Neural progenitor cell (in vitro differentiated cells): ENCODE data around the gene AHRR. TPM values are rescaled to one million over a fixed set of nuclear protein-coding genes. Genes with fewer than 3 reads are reported as not detected.
"Not testable (repeated sequence)": the region's sequence is repeated elsewhere in the genome, so short reads cannot be mapped to it uniquely, and the experiment has no call there.

Experiments used
- DNase-seq: peaks from one replicate; pipeline ENCODE4 v3.0.0-alpha.2; 2016; ENCODE audit warnings: low spot score
- H2AFZ ChIP-seq: fragments of 200-600 bp; sonication (generic); replicated peaks from 2 replicates; pipeline ENCODE4 v1.6.1; 2016; ENCODE audit warnings: antibody characterized with exemption
- H3F3A ChIP-seq: fragments of 200-600 bp; sonication (generic); 2 replicates; pipeline ENCODE4 v1.6.1; 2016; ENCODE audit warnings: antibody characterized with exemption, low read depth
- H3K27ac ChIP-seq: fragments of 200-600 bp; sonication (generic); 2 replicates; pipeline ENCODE4 v1.5.1; 2016; ENCODE audit warnings: mild to moderate bottlenecking
- H3K27me3 ChIP-seq: fragments of 200-600 bp; sonication (generic); 2 replicates; pipeline ENCODE4 v1.6.1; 2016; ENCODE audit warnings: mild to moderate bottlenecking, moderate library complexity
- H3K36me3 ChIP-seq: fragments of 200-600 bp; sonication (generic); 2 replicates; pipeline ENCODE4 v1.5.1; 2016
- H3K4me1 ChIP-seq: fragments of 200-600 bp; sonication (generic); 2 replicates; pipeline ENCODE4 v1.6.1; 2016; ENCODE audit warnings: mixed run types
- H3K4me2 ChIP-seq: fragments of 200-600 bp; sonication (generic); 2 replicates; pipeline ENCODE4 v1.6.1; 2016
- H3K4me3 ChIP-seq: fragments of 200-600 bp; sonication (generic); 2 replicates; pipeline ENCODE4 v1.5.1; 2016
- H3K79me2 ChIP-seq: fragments of 200-600 bp; sonication (generic); 2 replicates; pipeline ENCODE4 v1.6.1; 2016; ENCODE audit warnings: low read depth
- H3K9ac ChIP-seq: fragments of 200-600 bp; sonication (generic); 2 replicates; pipeline ENCODE4 v1.6.1; 2016
- H3K9me3 ChIP-seq: fragments of 200-600 bp; sonication (generic); 2 replicates; pipeline ENCODE4 v1.5.1; 2016; ENCODE audit warnings: low read depth
- H4K20me1 ChIP-seq: fragments of 200-600 bp; sonication (generic); 2 replicates; pipeline ENCODE4 v1.6.1; 2016; ENCODE audit warnings: low read depth
- H3K27ac Mint-ChIP-seq: 3 replicates; pipeline ENCODE4 v1.8.0; 2021; ENCODE audit warnings: mixed read lengths
- H3K27me3 Mint-ChIP-seq: 2 replicates; pipeline ENCODE4 v1.8.0; 2022; ENCODE audit warnings: low read depth, mild to moderate bottlenecking, inconsistent platforms, moderate library complexity, mixed read lengths; ENCODE audit not compliant: insufficient read depth
- H3K36me3 Mint-ChIP-seq: 3 replicates; pipeline ENCODE4 v1.8.0; 2021; ENCODE audit warnings: mixed read lengths
- H3K4me1 Mint-ChIP-seq: 3 replicates; pipeline ENCODE4 v1.8.0; 2021; ENCODE audit warnings: mixed read lengths
- H3K4me3 Mint-ChIP-seq: 3 replicates; pipeline ENCODE4 v1.8.0; 2021; ENCODE audit warnings: mild to moderate bottlenecking, moderate library complexity, mixed read lengths
- H3K9me3 Mint-ChIP-seq: 3 replicates; pipeline ENCODE4 v1.8.0; 2020; ENCODE audit warnings: mixed read lengths
- EZH2 ChIP-seq: fragments of 200-600 bp; sonication (generic); IDR thresholded peaks from 2 replicates; pipeline ENCODE4 v1.6.1; 2017; ENCODE audit warnings: antibody characterized with exemption, mild to moderate bottlenecking, moderate library complexity
- EZH2phosphoT487 ChIP-seq: fragments of 200-600 bp; sonication (generic); IDR thresholded peaks from 2 replicates; pipeline ENCODE4 v1.6.1; 2017; ENCODE audit warnings: antibody characterized with exemption
- total RNA-seq: library from RNA; depleted of rRNA; stranded (reverse); fragments of >200 nt; gene quantifications from 2 replicates; pipeline ENCODE4 v1.2.3, GENCODE V29; 2015; ENCODE audit warnings: low replicate concordance
- TF ChIP-seq, protein P1 (sequence below): fragments of 200-600 bp; sonication (generic); IDR thresholded peaks from 2 replicates; pipeline ENCODE4 v1.5.1; 2017; ENCODE audit warnings: antibody characterized with exemption, mild to moderate bottlenecking

AHRR gene
- total RNA-seq, 1 donor from 2014 or later, result 0.34 TPM

DNA sequence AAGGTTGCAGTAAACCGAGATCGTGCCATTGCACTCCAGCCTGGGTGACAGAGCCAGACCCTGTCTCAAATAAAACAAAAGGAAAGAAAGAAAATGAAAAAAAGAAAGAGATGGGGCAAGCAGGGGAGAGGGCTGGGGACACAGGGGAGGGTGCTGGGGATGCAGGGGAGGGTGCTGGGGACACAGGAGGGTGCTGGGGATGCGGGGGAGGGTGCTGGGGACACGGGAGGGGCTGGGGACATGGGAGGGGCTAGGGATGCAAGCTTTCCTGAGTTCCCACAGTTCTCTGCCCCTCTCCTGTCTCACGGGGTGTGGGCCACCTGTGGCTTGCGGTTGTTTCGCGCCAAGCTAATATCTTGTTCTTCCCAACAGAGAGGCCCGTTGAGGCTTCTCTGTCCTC lies 42.9 kb upstream of the AHRR start:
- TF ChIP-seq, protein P1, sequence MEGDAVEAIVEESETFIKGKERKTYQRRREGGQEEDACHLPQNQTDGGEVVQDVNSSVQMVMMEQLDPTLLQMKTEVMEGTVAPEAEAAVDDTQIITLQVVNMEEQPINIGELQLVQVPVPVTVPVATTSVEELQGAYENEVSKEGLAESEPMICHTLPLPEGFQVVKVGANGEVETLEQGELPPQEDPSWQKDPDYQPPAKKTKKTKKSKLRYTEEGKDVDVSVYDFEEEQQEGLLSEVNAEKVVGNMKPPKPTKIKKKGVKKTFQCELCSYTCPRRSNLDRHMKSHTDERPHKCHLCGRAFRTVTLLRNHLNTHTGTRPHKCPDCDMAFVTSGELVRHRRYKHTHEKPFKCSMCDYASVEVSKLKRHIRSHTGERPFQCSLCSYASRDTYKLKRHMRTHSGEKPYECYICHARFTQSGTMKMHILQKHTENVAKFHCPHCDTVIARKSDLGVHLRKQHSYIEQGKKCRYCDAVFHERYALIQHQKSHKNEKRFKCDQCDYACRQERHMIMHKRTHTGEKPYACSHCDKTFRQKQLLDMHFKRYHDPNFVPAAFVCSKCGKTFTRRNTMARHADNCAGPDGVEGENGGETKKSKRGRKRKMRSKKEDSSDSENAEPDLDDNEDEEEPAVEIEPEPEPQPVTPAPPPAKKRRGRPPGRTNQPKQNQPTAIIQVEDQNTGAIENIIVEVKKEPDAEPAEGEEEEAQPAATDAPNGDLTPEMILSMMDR, result no peak
- TF ChIP-seq EZH2, result no peak
- TF ChIP-seq EZH2phosphoT487, result no peak
- no peaks in the 10 kb centered on the region for H3K36me3 ChIP-seq
- no peak overlapping the region for H3K4me2 ChIP-seq
- Mint-ChIP-seq H3K4me1 (no peaks in the 10 kb centered on the region), H3K9me3 (peaks cover 27% of the 10 kb centered on the region), H3K27me3 (peaks cover 4% of the 10 kb centered on the region), H3K4me3 (no peak overlapping the region), H3K27ac (no peak overlapping the region), H3K36me3 (peaks cover 36% of the 10 kb centered on the region)
- H3K79me2 ChIP-seq, result peaks cover 60% of the 10 kb centered on the region
- no peaks in the 10 kb centered on the region for H3K9me3 ChIP-seq
- H2AFZ ChIP-seq, result no peak overlapping the region
- peaks cover 9% of the 10 kb centered on the region for H3F3A ChIP-seq
- no peaks in the 10 kb centered on the region for H3K27me3 ChIP-seq
- DNase-seq, result no peak
- H3K4me3 ChIP-seq, result no peak overlapping the region
- H3K9ac ChIP-seq, result no peak overlapping the region
- H4K20me1 ChIP-seq, result peaks cover 8% of the 10 kb centered on the region
- no peaks in the 10 kb centered on the region for H3K4me1 ChIP-seq
- H3K27ac ChIP-seq, result no peak overlapping the region

DNA sequence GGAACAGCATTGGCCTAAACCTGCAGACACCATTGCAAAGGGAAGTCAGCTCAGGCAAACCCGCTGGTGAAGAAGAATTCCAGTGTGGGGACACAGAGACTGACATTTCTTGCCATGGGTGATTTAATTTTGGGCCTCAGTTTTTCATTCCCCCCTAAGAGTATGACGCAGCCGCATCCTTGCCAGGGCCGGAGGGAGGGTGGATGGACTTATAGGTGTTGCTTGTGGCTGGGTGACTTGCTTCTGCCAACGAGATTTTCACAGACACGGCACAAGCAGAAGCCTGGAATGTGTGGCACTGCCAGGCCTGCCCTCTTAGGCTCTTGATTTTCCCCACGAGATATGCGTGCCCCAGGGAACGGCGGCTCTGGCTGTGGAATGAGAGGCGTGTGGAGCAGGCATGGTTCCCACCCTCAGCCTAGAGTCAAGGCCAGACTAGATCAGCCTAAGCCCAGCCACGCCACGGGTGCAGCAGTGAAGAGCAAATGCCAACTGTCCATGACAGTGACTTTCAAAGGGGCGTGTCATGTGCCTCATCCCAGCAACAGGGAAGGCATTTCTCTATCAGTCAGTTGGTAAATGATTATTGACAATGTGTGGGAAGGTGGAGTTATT lies 42.4 kb upstream of the AHRR start:
- H3K27me3 Mint-ChIP-seq, result not testable (repeated sequence)

DNA sequence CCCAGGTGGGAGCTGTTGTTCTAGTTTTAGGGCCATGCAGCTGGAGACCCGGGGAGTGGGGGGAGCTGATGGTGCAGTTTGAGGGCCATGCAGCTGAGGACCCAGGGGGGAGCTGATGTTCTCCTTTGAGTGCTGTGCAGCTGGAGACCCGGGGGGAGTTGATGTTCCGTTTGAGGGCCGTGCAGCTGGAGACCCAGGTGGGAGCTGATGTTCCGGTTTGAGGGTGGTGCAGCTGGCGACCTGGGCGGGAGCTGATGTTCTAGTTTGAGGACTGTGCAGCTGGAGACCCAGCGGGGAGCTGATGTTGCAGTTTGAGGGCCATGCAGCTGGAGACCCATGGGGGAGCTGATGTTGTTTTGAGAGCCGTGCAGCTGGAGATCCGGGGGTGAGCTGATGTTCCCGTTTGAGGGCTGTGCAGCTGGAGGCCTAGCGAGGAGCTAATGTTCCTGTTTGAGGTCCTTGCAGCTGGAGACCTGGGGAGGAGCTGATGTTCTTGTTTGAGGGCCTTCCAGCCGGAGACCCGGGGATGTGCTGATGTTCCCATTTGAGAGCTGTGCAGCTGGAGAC lies 35.4 kb upstream of the AHRR start:
- TF ChIP-seq EZH2phosphoT487 (no peak), EZH2 (no peak)
- TF ChIP-seq, protein P1, result no peak
- peaks cover 62% of the 10 kb centered on the region for H3K79me2 ChIP-seq

More for the DNA sequence above, 42.4 kb upstream of the AHRR start:
- not testable (repeated sequence) for H3K27ac Mint-ChIP-seq, H2AFZ ChIP-seq, H3K4me1 ChIP-seq, H3K4me1 Mint-ChIP-seq, H4K20me1 ChIP-seq, DNase-seq, H3K9me3 ChIP-seq, H3K36me3 ChIP-seq, H3F3A ChIP-seq, H3K9ac ChIP-seq, H3K4me2 ChIP-seq, H3K27ac ChIP-seq, H3K4me3 Mint-ChIP-seq, H3K4me3 ChIP-seq, H3K27me3 ChIP-seq
- H3K79me2 ChIP-seq, result peaks cover 60% of the 10 kb centered on the region
- H3K36me3 Mint-ChIP-seq, result peaks cover 41% of the 10 kb centered on the region
- H3K9me3 Mint-ChIP-seq, result peaks cover 31% of the 10 kb centered on the region

DNA sequence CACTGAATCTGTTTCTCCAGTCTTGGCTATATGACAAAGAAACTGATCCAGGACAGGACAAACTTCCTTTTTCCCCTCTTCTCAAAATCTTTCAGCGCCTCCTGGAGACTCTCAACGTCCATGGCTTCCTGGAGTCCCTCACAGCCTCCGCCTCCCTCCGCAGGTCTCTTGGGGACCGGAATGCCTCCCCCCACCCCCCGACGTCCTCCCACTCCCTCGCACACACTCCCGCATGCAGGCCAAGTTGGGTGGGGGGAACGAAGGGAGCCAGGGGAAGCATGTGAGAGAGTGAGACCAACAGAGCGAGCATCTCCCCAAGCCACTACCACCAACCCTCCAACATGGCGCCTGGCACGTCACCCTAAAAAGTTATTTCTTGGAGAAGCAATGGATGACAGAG lies 31.3 kb upstream of the AHRR start:
- peaks cover 29% of the 10 kb centered on the region for H3K79me2 ChIP-seq
- H3K9me3 ChIP-seq, H3K4me1 ChIP-seq, H3K4me2 ChIP-seq, H3K4me3 Mint-ChIP-seq, H3K4me3 ChIP-seq, H3K27ac Mint-ChIP-seq, DNase-seq, H3K9me3 Mint-ChIP-seq, H4K20me1 ChIP-seq, H3K36me3 ChIP-seq, H2AFZ ChIP-seq, H3K27ac ChIP-seq, H3K27me3 ChIP-seq, H3K9ac ChIP-seq, H3K27me3 Mint-ChIP-seq, H3K4me1 Mint-ChIP-seq, H3F3A ChIP-seq: not testable (repeated sequence)
- peaks cover 35% of the 10 kb centered on the region for H3K36me3 Mint-ChIP-seq

More for the DNA sequence above, 35.4 kb upstream of the AHRR start:
- peaks cover 4% of the 10 kb centered on the region for H3K4me1 Mint-ChIP-seq
- peaks cover 9% of the 10 kb centered on the region for H3F3A ChIP-seq
- H3K27ac ChIP-seq, result no peak overlapping the region
- no peak overlapping the region for H3K4me3 ChIP-seq
- no peak overlapping the region for H3K27ac Mint-ChIP-seq
- H3K4me3 Mint-ChIP-seq, result no peak overlapping the region
- H3K9me3 Mint-ChIP-seq, result peaks cover 28% of the 10 kb centered on the region
- no peak overlapping the region for H3K4me2 ChIP-seq
- no peaks in the 10 kb centered on the region for H3K27me3 ChIP-seq
- H4K20me1 ChIP-seq, result no peaks in the 10 kb centered on the region
- no peak overlapping the region for H2AFZ ChIP-seq
- no peaks in the 10 kb centered on the region for H3K9me3 ChIP-seq
- H3K27me3 Mint-ChIP-seq, result peaks cover 6% of the 10 kb centered on the region
- H3K9ac ChIP-seq, result no peak overlapping the region
- H3K4me1 ChIP-seq, result no peaks in the 10 kb centered on the region
- H3K36me3 Mint-ChIP-seq, result peaks cover 51% of the 10 kb centered on the region
- no peaks in the 10 kb centered on the region for H3K36me3 ChIP-seq
- no peak for DNase-seq

DNA sequence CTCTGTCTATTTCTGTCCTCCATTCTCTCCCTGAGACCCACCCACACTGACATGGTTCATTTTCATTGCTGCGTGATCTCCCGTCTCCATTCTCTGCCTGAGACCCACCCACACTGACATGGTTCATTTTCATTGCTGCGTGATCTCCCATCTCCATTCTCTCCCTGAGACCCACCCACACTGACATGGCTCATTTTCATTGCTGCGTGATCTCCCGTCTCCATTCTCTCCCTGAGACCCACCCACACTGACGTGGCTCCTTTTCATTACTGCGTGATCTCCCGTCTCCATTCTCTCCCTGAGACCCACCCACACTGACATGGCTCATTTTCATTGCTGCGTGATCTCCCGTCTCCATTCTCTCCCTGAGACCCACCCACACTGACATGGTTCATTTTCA lies 30.2 kb upstream of the AHRR start:
- H3K9ac ChIP-seq, H3K9me3 Mint-ChIP-seq, H3K27me3 ChIP-seq, H3K9me3 ChIP-seq, H3K4me3 ChIP-seq, DNase-seq, H3K4me3 Mint-ChIP-seq, H3K4me2 ChIP-seq, H3K27ac ChIP-seq, H3F3A ChIP-seq, H3K36me3 ChIP-seq, H3K4me1 Mint-ChIP-seq, H3K4me1 ChIP-seq, H4K20me1 ChIP-seq, H3K27ac Mint-ChIP-seq, H3K27me3 Mint-ChIP-seq, H2AFZ ChIP-seq: not testable (repeated sequence)
- H3K36me3 Mint-ChIP-seq, result peaks cover 26% of the 10 kb centered on the region
- H3K79me2 ChIP-seq, result peaks cover 23% of the 10 kb centered on the region

DNA sequence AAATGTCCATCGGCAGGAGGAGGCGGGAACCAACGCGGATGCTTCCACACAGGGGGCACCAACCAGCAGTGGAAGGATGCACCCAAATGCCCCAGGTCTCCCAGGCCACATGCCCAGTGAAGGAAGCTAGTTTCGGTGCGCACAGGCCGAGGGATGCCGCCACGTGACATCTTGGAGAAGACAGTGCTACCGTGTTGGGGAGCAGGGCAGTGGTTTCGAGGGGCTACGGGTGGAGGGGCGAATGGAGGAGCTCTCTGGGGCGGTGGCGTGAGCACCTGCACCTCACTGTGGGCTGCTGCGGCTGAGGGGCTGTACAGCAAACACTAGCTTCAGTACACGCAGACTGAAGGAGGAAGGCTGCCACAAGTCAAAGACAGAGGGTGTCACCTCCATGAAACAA lies 26.7 kb upstream of the AHRR start:
- not testable (repeated sequence) for H3K27ac Mint-ChIP-seq, H3K27ac ChIP-seq, H3F3A ChIP-seq, H3K4me2 ChIP-seq, H3K4me3 ChIP-seq, H3K4me3 Mint-ChIP-seq, H3K36me3 ChIP-seq, H3K27me3 ChIP-seq, DNase-seq, H3K79me2 ChIP-seq, H3K9me3 Mint-ChIP-seq, H3K27me3 Mint-ChIP-seq, H3K9me3 ChIP-seq, H2AFZ ChIP-seq, H4K20me1 ChIP-seq, H3K4me1 Mint-ChIP-seq, H3K9ac ChIP-seq
- peaks cover 26% of the 10 kb centered on the region for H3K36me3 Mint-ChIP-seq
- peaks cover 12% of the 10 kb centered on the region for H3K4me1 ChIP-seq
